ENCODE results near the gene ACBD5.

- TF ChIP-seq, protein P1, sequence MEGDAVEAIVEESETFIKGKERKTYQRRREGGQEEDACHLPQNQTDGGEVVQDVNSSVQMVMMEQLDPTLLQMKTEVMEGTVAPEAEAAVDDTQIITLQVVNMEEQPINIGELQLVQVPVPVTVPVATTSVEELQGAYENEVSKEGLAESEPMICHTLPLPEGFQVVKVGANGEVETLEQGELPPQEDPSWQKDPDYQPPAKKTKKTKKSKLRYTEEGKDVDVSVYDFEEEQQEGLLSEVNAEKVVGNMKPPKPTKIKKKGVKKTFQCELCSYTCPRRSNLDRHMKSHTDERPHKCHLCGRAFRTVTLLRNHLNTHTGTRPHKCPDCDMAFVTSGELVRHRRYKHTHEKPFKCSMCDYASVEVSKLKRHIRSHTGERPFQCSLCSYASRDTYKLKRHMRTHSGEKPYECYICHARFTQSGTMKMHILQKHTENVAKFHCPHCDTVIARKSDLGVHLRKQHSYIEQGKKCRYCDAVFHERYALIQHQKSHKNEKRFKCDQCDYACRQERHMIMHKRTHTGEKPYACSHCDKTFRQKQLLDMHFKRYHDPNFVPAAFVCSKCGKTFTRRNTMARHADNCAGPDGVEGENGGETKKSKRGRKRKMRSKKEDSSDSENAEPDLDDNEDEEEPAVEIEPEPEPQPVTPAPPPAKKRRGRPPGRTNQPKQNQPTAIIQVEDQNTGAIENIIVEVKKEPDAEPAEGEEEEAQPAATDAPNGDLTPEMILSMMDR (IDR thresholded peaks at IDR 0.05; ENCODE audit: poor library complexity) = no peak
- no peak for TF ChIP-seq EZH2 (IDR thresholded peaks at IDR 0.05; ENCODE audit: borderline replicate concordance)
- TF ChIP-seq EZH2phosphoT487 (IDR thresholded peaks at IDR 0.05; ENCODE audit: low read depth, severe bottlenecking, unreplicated experiment) = no peak
Measured at GRCh38 chr10:27152687-27153086, 87.9 kb downstream of the ACBD5 start.

Measured in hepatocyte (in vitro differentiated cells).